Measurements from ENCODE around the gene CA5A. TPM values are rescaled to one million over a fixed set of nuclear protein-coding genes. Genes with fewer than 3 reads are reported as not detected.
A peak's percentile ranks its signal among the peaks of the same experiment; 100 is the strongest.
"Not testable (repeated sequence)": the region's sequence is repeated elsewhere in the genome, so short reads cannot be mapped to it uniquely, and the experiment has no call there.

Gene CA5A
- total and polyA plus RNA-seq, 9 of the 15 experiments (the other 6 are each of a cell fraction or from before 2014, with no cell fraction given) = not detected

DNA sequence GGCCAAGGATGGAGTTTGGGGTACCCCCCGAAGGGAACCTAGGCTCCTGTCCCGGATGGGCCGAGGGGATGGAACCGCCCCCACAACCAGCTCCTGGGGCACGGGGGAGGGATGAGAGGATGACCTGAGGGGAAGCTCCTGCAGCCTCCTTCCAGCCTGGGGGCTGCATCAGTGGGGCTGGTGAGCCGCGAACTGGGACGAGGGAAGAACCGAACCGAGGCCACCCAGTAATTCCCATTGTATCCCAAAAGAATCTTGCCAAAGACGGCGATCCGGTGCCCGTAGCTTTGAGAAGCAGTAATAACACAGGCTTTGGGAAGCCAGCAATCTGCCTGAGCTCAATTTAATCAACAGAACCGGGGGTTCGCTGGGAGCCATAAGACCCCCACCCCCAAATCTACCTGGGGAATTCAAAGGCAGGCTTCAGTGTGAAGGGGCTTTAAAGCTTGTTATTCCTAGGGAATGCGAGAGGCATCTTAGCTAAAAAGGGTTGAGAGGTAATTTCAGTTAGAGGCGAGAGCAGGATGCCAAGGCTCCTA is 66.4 kb downstream of the CA5A start:
- not testable (repeated sequence) for DNase-seq (ENCODE audit: extremely low read depth in 1 of 4, low spot score in 3 of 4); FAIRE-seq; H2AFZ ChIP-seq (ENCODE audit: low read depth, low read length); H3K9ac ChIP-seq (ENCODE audit: insufficient read depth in 1 of 2, low read depth in 2 of 2, low read length in 2 of 2); H3K9me3 ChIP-seq (replicated peaks; ENCODE audit: control insufficient read depth, insufficient read depth, low read depth, low read length); ATAC-seq; BruUV-seq (replicated peaks); H3K27me3 ChIP-seq (ENCODE audit: control insufficient read depth in 2 of 2, insufficient read depth in 2 of 2, low read length in 2 of 2); H3K4me2 ChIP-seq (ENCODE audit: insufficient read depth, low read length); H3K4me3 ChIP-seq; H3K9me1 ChIP-seq (ENCODE audit: control insufficient read depth, insufficient read depth, low read length)
- WGBS (ENCODE audit: insufficient coverage, low coverage, missing lambda C conversion rate) = 48% methylated on average over 5 of the region's 18 CpGs
- H3K27ac ChIP-seq (ENCODE audit: extremely low read depth, low read depth, low read length) = peak overlapping the region; percentile 58; the same call in 1 of the 3 replicates
- CTCF ChIA-PET (ENCODE audit: low intra/inter-chr PET ratio) = interaction anchor here (2.2 kb wide), 1 partner anchor 91 kb away, joined by 31 read pairs; no protein-coding TSS in a partner anchor
- peaks cover 16% of the 10 kb centered on the region; the same call in 2 of the 3 replicates for H3K36me3 ChIP-seq (ENCODE audit: control insufficient read depth, insufficient read depth, low read length)
- intact Hi-C loops (cut with micrococcal nuclease) = loop anchor here (2.0 kb wide), 2 partner anchors 19 to 39 kb away; no protein-coding TSS in a partner anchor
- H3K4me1 ChIP-seq (replicated peaks in 1 of 2; ENCODE audit: control insufficient read depth in 2 of 2, insufficient read depth in 2 of 2, low read length in 2 of 2) = peaks cover 22 to 30% of the 10 kb centered on the region in 2 experiments
- in situ Hi-C loops (cut with MboI) = loop anchor here (5.0 kb wide), 1 partner anchor 93 kb away; no protein-coding TSS in a partner anchor
- POLR2A ChIA-PET = interaction anchor here (0.6 to 6.8 kb wide), 11 partner anchors 10 to 582 kb away, joined by 3 to 70 read pairs (median 3); partner anchors contain the start of genes BANP and KLHDC4
- peaks cover 42% of the 10 kb centered on the region for H3K79me2 ChIP-seq (ENCODE audit: control insufficient read depth, insufficient read depth, low read length)
- H4K20me1 ChIP-seq (replicated peaks; ENCODE audit: control insufficient read depth, insufficient read depth, low read length) = peaks cover 15% of the 10 kb centered on the region
- TF ChIP-seq L3MBTL2 (IDR thresholded peaks at IDR 0.05) (peak; percentile 20; the same call in 1 of the 2 replicates), EGR1 (conservative IDR thresholded peaks at IDR 0.05) (0 out of 2 replicates have a peak, but pooled peaks have one; percentile 6)
- TF ChIP-seq, protein P1, sequence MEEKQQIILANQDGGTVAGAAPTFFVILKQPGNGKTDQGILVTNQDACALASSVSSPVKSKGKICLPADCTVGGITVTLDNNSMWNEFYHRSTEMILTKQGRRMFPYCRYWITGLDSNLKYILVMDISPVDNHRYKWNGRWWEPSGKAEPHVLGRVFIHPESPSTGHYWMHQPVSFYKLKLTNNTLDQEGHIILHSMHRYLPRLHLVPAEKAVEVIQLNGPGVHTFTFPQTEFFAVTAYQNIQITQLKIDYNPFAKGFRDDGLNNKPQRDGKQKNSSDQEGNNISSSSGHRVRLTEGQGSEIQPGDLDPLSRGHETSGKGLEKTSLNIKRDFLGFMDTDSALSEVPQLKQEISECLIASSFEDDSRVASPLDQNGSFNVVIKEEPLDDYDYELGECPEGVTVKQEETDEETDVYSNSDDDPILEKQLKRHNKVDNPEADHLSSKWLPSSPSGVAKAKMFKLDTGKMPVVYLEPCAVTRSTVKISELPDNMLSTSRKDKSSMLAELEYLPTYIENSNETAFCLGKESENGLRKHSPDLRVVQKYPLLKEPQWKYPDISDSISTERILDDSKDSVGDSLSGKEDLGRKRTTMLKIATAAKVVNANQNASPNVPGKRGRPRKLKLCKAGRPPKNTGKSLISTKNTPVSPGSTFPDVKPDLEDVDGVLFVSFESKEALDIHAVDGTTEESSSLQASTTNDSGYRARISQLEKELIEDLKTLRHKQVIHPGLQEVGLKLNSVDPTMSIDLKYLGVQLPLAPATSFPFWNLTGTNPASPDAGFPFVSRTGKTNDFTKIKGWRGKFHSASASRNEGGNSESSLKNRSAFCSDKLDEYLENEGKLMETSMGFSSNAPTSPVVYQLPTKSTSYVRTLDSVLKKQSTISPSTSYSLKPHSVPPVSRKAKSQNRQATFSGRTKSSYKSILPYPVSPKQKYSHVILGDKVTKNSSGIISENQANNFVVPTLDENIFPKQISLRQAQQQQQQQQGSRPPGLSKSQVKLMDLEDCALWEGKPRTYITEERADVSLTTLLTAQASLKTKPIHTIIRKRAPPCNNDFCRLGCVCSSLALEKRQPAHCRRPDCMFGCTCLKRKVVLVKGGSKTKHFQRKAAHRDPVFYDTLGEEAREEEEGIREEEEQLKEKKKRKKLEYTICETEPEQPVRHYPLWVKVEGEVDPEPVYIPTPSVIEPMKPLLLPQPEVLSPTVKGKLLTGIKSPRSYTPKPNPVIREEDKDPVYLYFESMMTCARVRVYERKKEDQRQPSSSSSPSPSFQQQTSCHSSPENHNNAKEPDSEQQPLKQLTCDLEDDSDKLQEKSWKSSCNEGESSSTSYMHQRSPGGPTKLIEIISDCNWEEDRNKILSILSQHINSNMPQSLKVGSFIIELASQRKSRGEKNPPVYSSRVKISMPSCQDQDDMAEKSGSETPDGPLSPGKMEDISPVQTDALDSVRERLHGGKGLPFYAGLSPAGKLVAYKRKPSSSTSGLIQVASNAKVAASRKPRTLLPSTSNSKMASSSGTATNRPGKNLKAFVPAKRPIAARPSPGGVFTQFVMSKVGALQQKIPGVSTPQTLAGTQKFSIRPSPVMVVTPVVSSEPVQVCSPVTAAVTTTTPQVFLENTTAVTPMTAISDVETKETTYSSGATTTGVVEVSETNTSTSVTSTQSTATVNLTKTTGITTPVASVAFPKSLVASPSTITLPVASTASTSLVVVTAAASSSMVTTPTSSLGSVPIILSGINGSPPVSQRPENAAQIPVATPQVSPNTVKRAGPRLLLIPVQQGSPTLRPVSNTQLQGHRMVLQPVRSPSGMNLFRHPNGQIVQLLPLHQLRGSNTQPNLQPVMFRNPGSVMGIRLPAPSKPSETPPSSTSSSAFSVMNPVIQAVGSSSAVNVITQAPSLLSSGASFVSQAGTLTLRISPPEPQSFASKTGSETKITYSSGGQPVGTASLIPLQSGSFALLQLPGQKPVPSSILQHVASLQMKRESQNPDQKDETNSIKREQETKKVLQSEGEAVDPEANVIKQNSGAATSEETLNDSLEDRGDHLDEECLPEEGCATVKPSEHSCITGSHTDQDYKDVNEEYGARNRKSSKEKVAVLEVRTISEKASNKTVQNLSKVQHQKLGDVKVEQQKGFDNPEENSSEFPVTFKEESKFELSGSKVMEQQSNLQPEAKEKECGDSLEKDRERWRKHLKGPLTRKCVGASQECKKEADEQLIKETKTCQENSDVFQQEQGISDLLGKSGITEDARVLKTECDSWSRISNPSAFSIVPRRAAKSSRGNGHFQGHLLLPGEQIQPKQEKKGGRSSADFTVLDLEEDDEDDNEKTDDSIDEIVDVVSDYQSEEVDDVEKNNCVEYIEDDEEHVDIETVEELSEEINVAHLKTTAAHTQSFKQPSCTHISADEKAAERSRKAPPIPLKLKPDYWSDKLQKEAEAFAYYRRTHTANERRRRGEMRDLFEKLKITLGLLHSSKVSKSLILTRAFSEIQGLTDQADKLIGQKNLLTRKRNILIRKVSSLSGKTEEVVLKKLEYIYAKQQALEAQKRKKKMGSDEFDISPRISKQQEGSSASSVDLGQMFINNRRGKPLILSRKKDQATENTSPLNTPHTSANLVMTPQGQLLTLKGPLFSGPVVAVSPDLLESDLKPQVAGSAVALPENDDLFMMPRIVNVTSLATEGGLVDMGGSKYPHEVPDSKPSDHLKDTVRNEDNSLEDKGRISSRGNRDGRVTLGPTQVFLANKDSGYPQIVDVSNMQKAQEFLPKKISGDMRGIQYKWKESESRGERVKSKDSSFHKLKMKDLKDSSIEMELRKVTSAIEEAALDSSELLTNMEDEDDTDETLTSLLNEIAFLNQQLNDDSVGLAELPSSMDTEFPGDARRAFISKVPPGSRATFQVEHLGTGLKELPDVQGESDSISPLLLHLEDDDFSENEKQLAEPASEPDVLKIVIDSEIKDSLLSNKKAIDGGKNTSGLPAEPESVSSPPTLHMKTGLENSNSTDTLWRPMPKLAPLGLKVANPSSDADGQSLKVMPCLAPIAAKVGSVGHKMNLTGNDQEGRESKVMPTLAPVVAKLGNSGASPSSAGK (IDR thresholded peaks at IDR 0.05) = peak; percentile 38; the same call in 1 of the 2 replicates

Measured in K562 (cell line).